GM19395 (cell line): Measurements from ENCODE around the gene SMIM45.

ENCODE experiments used
- ATAC-seq: cut with Tn5 transposase; IDR thresholded peaks from one replicate; pipeline ENCODE4 v1.9.1; 2021; ENCODE audit warnings: mild to moderate bottlenecking, moderate library complexity; ENCODE audit not compliant: unreplicated experiment

The SMIM45 gene

GRCh38 chr22:41951898-41952474 is at the start of gene SMIM45:
Gene SMIM45, plus strand, starts transcription at chr22:41952150.
- ATAC-seq, result no peak

GRCh38 chr22:41902932-41903421 is 49.0 kb upstream of the SMIM45 start:
- ATAC-seq, result no peak

GRCh38 chr22:41904450-41905410 is 47.2 kb upstream of the SMIM45 start:
- no peak for ATAC-seq

- no peak for ATAC-seq
Observed at GRCh38 chr22:41905411-41906202, 46.3 kb upstream of the SMIM45 start.

- ATAC-seq, result no peak
Observed at GRCh38 chr22:41906822-41907221, 45.1 kb upstream of the SMIM45 start.

- ATAC-seq, result no peak
Observed at GRCh38 chr22:41907436-41908401, 44.2 kb upstream of the SMIM45 start.

- ATAC-seq, result no peak
Observed at GRCh38 chr22:41908411-41909309, 43.3 kb upstream of the SMIM45 start.

GRCh38 chr22:41909310-41910049 is 42.5 kb upstream of the SMIM45 start:
- no peak for ATAC-seq

GRCh38 chr22:41910050-41911000 is 41.6 kb upstream of the SMIM45 start:
- no peak for ATAC-seq

GRCh38 chr22:41911001-41911611 is 40.8 kb upstream of the SMIM45 start:
- ATAC-seq, result no peak

GRCh38 chr22:41912338-41913039 is 39.5 kb upstream of the SMIM45 start:
- ATAC-seq, result no peak

GRCh38 chr22:41913040-41913719 is 38.8 kb upstream of the SMIM45 start:
- no peak for ATAC-seq

- no peak for ATAC-seq
Observed at GRCh38 chr22:41913842-41914534, 38.0 kb upstream of the SMIM45 start.

- ATAC-seq, result no peak
Observed at GRCh38 chr22:41914611-41915034, 37.3 kb upstream of the SMIM45 start.
